BLaER1 (cell line): ENCODE measurements around the gene KRT74.
A peak's percentile ranks its signal among the peaks of the same experiment; 100 is the strongest.

Experiments
- H3K27ac ChIP-seq: shearing (Covaris generic); formaldehyde crosslinking; 2 replicates; pipeline ENCODE4 v1.8.1; 2022
- H3K27me3 ChIP-seq: shearing (Covaris generic); formaldehyde crosslinking; 2 replicates; pipeline ENCODE4 v1.8.1; 2022
- H3K36me3 ChIP-seq: shearing (Covaris generic); formaldehyde crosslinking; 2 replicates; pipeline ENCODE4 v1.8.1; 2022
- H3K4me1 ChIP-seq: shearing (Covaris generic); formaldehyde crosslinking; 2 replicates; pipeline ENCODE4 v1.8.1; 2022
- H3K4me2 ChIP-seq: shearing (Covaris generic); formaldehyde crosslinking; 2 replicates; pipeline ENCODE4 v1.8.1; 2022
- H3K4me3 ChIP-seq: shearing (Covaris generic); formaldehyde crosslinking; 2 replicates; pipeline ENCODE4 v1.8.1; 2022
- H3K9ac ChIP-seq: shearing (Covaris generic); formaldehyde crosslinking; 2 replicates; pipeline ENCODE4 v1.8.1; 2022
- H3K9me3 ChIP-seq: shearing (Covaris generic); formaldehyde crosslinking; 2 replicates; pipeline ENCODE4 v1.8.1; 2022
- H4K20me1 ChIP-seq: shearing (Covaris generic); formaldehyde crosslinking; 2 replicates; pipeline ENCODE4 v1.8.1; 2022
- Cebpa-rat ChIP-seq: shearing (Covaris generic); IDR thresholded peaks from 2 replicates; pipeline ENCODE4 v1.8.1; 2022

The KRT74 gene

DNA sequence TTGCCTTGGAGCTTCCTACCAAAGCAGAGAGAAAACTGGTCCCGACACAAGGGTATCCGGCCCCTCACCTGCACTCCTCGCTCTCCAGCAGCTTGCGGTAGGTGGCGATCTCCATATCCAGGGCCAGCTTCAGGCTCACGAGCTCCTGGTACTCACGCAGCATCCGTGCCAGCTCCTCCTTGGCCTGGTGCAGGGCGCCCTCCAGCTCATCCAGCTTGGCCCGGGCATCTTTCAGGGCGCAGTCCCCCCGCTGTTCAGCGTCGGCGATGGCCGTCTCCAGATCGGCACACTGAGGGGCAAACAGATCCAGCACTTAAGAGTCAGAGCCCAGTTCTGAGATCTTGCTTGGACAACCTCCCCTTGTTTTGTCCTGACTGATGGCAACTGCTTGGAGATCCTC, 13.9 kb upstream of the KRT74 start:
- Histone ChIP-seq H3K36me3 (no peaks in the 10 kb centered on the region), H3K9ac (no peak overlapping the region), H3K9me3 (no peaks in the 10 kb centered on the region), H3K27me3 (no peaks in the 10 kb centered on the region), H3K4me3 (no peak overlapping the region), H3K27ac (no peak overlapping the region), H3K4me2 (no peak overlapping the region), H3K4me1 (peaks cover 4% of the 10 kb centered on the region; the same call in 1 of the 2 replicates), H4K20me1 (no peaks in the 10 kb centered on the region)
- no peak for TF ChIP-seq Cebpa-rat

DNA sequence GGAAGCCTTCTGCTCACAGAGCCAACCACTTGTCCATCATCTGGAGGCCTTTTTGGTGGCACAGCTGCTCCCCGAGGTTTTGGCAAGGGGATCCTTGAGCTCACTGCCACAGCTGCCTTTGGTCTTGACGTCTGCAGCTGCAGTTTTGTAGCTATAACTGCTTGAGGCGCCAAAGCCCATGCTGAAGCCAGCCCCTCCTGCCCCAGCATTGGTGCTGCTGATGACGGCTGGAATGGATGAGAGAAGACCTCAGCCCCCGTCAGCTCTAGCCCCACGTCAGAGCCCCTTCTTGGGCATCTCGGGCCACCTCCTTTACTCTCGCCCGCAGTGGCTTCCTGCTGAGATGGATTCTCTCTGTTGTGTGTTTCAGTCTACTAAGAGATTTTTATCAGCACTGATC, 12.3 kb upstream of the KRT74 start:
- Histone ChIP-seq H3K27me3 (no peaks in the 10 kb centered on the region), H3K9ac (no peak overlapping the region), H3K9me3 (no peaks in the 10 kb centered on the region), H3K36me3 (no peaks in the 10 kb centered on the region), H4K20me1 (no peaks in the 10 kb centered on the region), H3K4me2 (no peak overlapping the region), H3K4me3 (no peak overlapping the region), H3K4me1 (peaks cover 4% of the 10 kb centered on the region; the same call in 1 of the 2 replicates), H3K27ac (no peak overlapping the region)
- TF ChIP-seq Cebpa-rat = no peak

DNA sequence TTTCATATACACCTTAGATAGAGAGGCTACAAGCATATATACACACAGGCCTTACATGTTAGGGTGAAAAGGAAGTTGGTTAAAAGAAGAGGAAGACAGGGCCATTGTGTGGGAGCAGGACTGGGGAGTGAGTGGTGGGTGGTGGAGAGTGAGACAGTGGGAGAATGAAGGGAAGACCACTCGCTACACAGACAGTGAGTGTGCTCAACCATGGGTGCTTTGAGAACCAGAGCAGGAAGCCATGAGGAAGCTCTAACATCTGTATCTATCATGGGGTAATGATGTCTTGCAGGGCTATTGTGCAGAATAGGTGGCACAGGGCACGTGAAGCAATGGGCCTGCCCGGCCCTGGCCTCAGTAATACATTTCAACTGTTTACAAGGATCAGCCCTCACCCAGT, 11.4 kb upstream of the KRT74 start:
- no peak for TF ChIP-seq Cebpa-rat
- H3K9me3 ChIP-seq = no peaks in the 10 kb centered on the region
- H4K20me1 ChIP-seq = no peaks in the 10 kb centered on the region
- H3K4me2 ChIP-seq = no peak overlapping the region
- no peak overlapping the region for H3K9ac ChIP-seq
- H3K4me3 ChIP-seq = no peak overlapping the region
- no peaks in the 10 kb centered on the region for H3K36me3 ChIP-seq
- no peaks in the 10 kb centered on the region for H3K27me3 ChIP-seq
- H3K27ac ChIP-seq = no peak overlapping the region
- H3K4me1 ChIP-seq = peaks cover 11% of the 10 kb centered on the region

- H3K36me3 ChIP-seq = no peaks in the 10 kb centered on the region
- TF ChIP-seq Cebpa-rat = no peak
- peaks cover 12% of the 10 kb centered on the region for H3K4me1 ChIP-seq
- H3K9me3 ChIP-seq = no peaks in the 10 kb centered on the region
- no peak overlapping the region for H3K4me2 ChIP-seq
- no peak overlapping the region for H3K27ac ChIP-seq
- H3K9ac ChIP-seq = no peak overlapping the region
- H3K4me3 ChIP-seq = no peak overlapping the region
- no peaks in the 10 kb centered on the region for H3K27me3 ChIP-seq
- no peaks in the 10 kb centered on the region for H4K20me1 ChIP-seq
Observed at GRCh38 chr12:52584156-52584682, 10.6 kb upstream of the KRT74 start.

- Histone ChIP-seq H3K9me3 (no peaks in the 10 kb centered on the region), H3K27me3 (no peaks in the 10 kb centered on the region)
Observed at GRCh38 chr12:52582971-52583456, 9.4 kb upstream of the KRT74 start.

GRCh38 chr12:52582486-52582885, 8.8 kb upstream of the KRT74 start:
- H3K27me3 ChIP-seq = no peaks in the 10 kb centered on the region
- no peak overlapping the region for H3K4me3 ChIP-seq
- H4K20me1 ChIP-seq = no peaks in the 10 kb centered on the region
- H3K4me1 ChIP-seq = peaks cover 12% of the 10 kb centered on the region
- no peak for TF ChIP-seq Cebpa-rat
- no peaks in the 10 kb centered on the region for H3K36me3 ChIP-seq
- H3K9me3 ChIP-seq = no peaks in the 10 kb centered on the region
- no peak overlapping the region for H3K27ac ChIP-seq
- H3K9ac ChIP-seq = no peak overlapping the region
- no peak overlapping the region for H3K4me2 ChIP-seq

More at GRCh38 chr12:52582971-52583456, 9.4 kb upstream of the KRT74 start:
- Histone ChIP-seq H3K4me2 (no peak overlapping the region), H3K4me3 (no peak overlapping the region), H3K4me1 (peaks cover 12% of the 10 kb centered on the region), H3K9ac (no peak overlapping the region), H4K20me1 (no peaks in the 10 kb centered on the region), H3K27ac (no peak overlapping the region), H3K36me3 (no peaks in the 10 kb centered on the region)
- TF ChIP-seq Cebpa-rat = no peak

GRCh38 chr12:52581481-52581880, 7.8 kb upstream of the KRT74 start:
- H3K4me3 ChIP-seq = no peak overlapping the region
- no peaks in the 10 kb centered on the region for H3K27me3 ChIP-seq
- H3K36me3 ChIP-seq = no peaks in the 10 kb centered on the region
- peaks cover 12% of the 10 kb centered on the region for H3K4me1 ChIP-seq
- no peak overlapping the region for H3K4me2 ChIP-seq
- no peaks in the 10 kb centered on the region for H3K9me3 ChIP-seq
- H3K9ac ChIP-seq = no peak overlapping the region
- no peak for TF ChIP-seq Cebpa-rat
- H4K20me1 ChIP-seq = no peaks in the 10 kb centered on the region
- no peak overlapping the region for H3K27ac ChIP-seq

GRCh38 chr12:52581066-52581465, 7.4 kb upstream of the KRT74 start:
- H3K36me3 ChIP-seq = no peaks in the 10 kb centered on the region
- TF ChIP-seq Cebpa-rat = no peak
- no peak overlapping the region for H3K4me3 ChIP-seq
- no peaks in the 10 kb centered on the region for H3K27me3 ChIP-seq
- H3K9me3 ChIP-seq = no peaks in the 10 kb centered on the region
- H4K20me1 ChIP-seq = no peaks in the 10 kb centered on the region
- H3K4me1 ChIP-seq = peaks cover 12% of the 10 kb centered on the region
- H3K4me2 ChIP-seq = no peak overlapping the region
- H3K9ac ChIP-seq = no peak overlapping the region
- no peak overlapping the region for H3K27ac ChIP-seq

DNA sequence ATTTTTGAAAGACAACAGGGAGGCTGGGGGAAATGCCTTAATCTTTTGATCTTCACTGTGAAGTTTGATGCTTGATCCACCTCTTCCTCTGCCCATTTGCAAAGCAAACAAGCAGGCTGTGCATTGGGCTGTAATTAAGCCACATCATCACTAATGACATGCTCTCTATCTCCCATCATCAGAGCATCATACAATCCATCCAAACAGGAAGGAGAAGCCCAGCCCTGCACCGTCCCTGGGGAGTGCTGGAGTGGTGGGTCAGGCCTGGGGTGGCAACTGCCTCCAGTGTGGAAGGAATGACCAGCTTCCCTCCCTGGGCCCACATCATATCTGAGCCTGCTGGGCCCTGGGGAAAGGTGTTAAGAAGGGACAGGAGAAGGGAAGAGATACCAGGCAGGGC, 6.9 kb upstream of the KRT74 start:
- Histone ChIP-seq H4K20me1 (no peaks in the 10 kb centered on the region), H3K9me3 (no peaks in the 10 kb centered on the region), H3K36me3 (no peaks in the 10 kb centered on the region), H3K9ac (no peak overlapping the region), H3K4me1 (peaks cover 15% of the 10 kb centered on the region), H3K27me3 (no peaks in the 10 kb centered on the region), H3K4me2 (peak overlapping the region; percentile 30; the same call in 1 of the 2 replicates), H3K4me3 (no peak overlapping the region), H3K27ac (no peak overlapping the region)
- no peak for TF ChIP-seq Cebpa-rat

DNA sequence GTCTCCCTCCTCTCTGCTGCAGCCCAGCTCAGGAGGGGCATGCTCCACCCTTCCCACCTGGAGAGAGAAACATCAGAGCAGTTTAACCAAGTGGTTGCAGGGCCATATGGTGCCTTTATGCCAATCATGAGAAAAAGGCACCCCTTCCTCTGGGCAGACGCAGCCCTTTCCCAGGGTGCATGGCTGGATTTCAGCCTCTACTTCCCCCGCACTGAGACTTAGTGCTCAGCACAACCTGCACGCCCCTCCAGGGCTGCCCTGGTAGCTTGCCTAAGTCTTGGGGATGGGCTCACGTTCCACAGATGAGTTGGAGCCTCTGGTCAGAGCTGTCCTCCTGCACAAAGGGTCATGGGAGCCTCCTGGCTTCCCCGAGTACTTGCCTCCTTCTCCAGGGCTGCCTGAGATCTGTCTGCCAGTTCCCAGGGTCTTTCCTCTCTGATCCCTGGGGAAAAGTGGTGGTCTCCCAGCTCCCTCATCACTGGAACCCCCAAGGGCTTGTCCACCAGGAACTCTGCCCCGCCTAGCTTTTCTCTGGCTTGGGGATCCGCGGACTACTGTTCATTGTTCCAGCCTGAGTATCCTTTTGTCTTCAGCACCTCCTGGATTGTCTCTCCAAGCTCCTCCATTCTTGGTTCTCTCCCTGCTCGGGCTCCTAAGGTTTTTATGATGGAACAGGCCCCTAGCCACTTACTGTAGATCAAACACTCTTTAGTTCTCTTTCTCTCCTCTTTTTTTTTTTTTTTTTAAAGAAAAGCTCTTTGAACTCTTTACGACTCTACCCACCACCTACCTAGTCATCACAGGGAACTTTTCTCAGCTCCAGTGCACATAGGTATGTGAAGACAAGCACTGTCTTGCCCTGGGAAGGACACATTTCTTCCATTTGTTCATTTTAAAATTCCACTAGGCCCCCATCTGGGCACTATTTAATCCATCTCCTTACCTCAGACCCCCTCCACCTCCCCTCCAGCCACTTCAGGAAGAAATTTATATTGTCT, 6.1 kb upstream of the KRT74 start:
- Histone ChIP-seq H3K4me1 (peaks cover 22% of the 10 kb centered on the region), H3K9ac (no peak overlapping the region), H3K4me3 (no peak overlapping the region), H3K4me2 (peak overlapping the region; percentile 30; the same call in 1 of the 2 replicates), H3K27ac (no peak overlapping the region), H3K9me3 (no peaks in the 10 kb centered on the region), H3K36me3 (no peaks in the 10 kb centered on the region), H3K27me3 (no peaks in the 10 kb centered on the region), H4K20me1 (no peaks in the 10 kb centered on the region)
- no peak for TF ChIP-seq Cebpa-rat
